Trophoblast cell (in vitro differentiated cells and primary cell): Measurements from ENCODE around the gene ACACA.
A peak's percentile ranks its signal among the peaks of the same experiment; 100 is the strongest.

Experiments used
- DNase-seq, 2 donors: peaks; one replicate each; pipeline ENCODE4 v3.0.0-alpha.2; 2016
- H2AFZ ChIP-seq: 2 replicates; pipeline ENCODE4 v1.6.1; 2013; ENCODE audit warnings: low read length, moderate library complexity, mild to moderate bottlenecking; ENCODE audit not compliant: insufficient read depth, poor library complexity
- H2AK5ac ChIP-seq: 2 replicates; pipeline ENCODE4 v1.6.1; 2013; ENCODE audit warnings: mild to moderate bottlenecking, low read length
- H2BK120ac ChIP-seq: 2 replicates; pipeline ENCODE4 v1.6.1; 2013; ENCODE audit warnings: low read length, mild to moderate bottlenecking, moderate library complexity; ENCODE audit not compliant: insufficient read depth, poor library complexity
- H2BK12ac ChIP-seq: 2 replicates; pipeline ENCODE4 v1.6.1; 2013; ENCODE audit warnings: mild to moderate bottlenecking, low read length, moderate library complexity
- H2BK5ac ChIP-seq: 2 replicates; pipeline ENCODE4 v1.6.1; 2013; ENCODE audit warnings: low read length, low read depth, moderate library complexity, mild to moderate bottlenecking; ENCODE audit not compliant: poor library complexity
- H3K14ac ChIP-seq: 2 replicates; pipeline ENCODE4 v1.6.1; 2013; ENCODE audit warnings: mild to moderate bottlenecking, low read length
- H3K18ac ChIP-seq: 2 replicates; pipeline ENCODE4 v1.6.1; 2013; ENCODE audit warnings: mild to moderate bottlenecking, low read length
- H3K23ac ChIP-seq: 2 replicates; pipeline ENCODE4 v1.6.1; 2013; ENCODE audit warnings: low read length
- H3K27ac ChIP-seq: 2 replicates; pipeline ENCODE4 v1.5.1; 2013; ENCODE audit warnings: low read depth, mild to moderate bottlenecking, inconsistent platforms, low read length, moderate library complexity
- H3K27me3 ChIP-seq: 2 replicates; pipeline ENCODE4 v1.6.1; 2013; ENCODE audit warnings: inconsistent platforms, mild to moderate bottlenecking, low read length, moderate library complexity; ENCODE audit not compliant: insufficient read depth
- H3K36me3 ChIP-seq, 2 experiments: 1 replicate in 1 of 2; 2 replicates in 1 of 2; pipeline ENCODE4 v1.6.1; 2013; ENCODE audit warnings: low read length in 2 of 2, mild to moderate bottlenecking in 2 of 2, moderate library complexity in 1 of 2; ENCODE audit not compliant: insufficient read depth in 2 of 2, control insufficient read depth in 1 of 2
- H3K4ac ChIP-seq: 2 replicates; pipeline ENCODE4 v1.6.1; 2013; ENCODE audit warnings: low read depth, mild to moderate bottlenecking, low read length, moderate library complexity
- H3K4me1 ChIP-seq, 2 experiments: 1 replicate in 1 of 2; 2 replicates in 1 of 2; pipeline ENCODE4 v1.6.1; 2013; ENCODE audit warnings: low read length in 2 of 2, mild to moderate bottlenecking in 2 of 2, moderate library complexity in 1 of 2; ENCODE audit not compliant: insufficient read depth in 2 of 2, control insufficient read depth in 1 of 2
- H3K4me2 ChIP-seq: 2 replicates; pipeline ENCODE4 v1.6.1; 2013; ENCODE audit warnings: inconsistent platforms, mild to moderate bottlenecking, low read length, moderate library complexity
- H3K4me3 ChIP-seq: 2 replicates; pipeline ENCODE4 v1.5.1; 2013; ENCODE audit warnings: mild to moderate bottlenecking, low read depth, low read length, inconsistent platforms
- H3K79me1 ChIP-seq: one replicate; pipeline ENCODE4 v1.6.1; 2013; ENCODE audit warnings: low read length
- H3K79me2 ChIP-seq: 2 replicates; pipeline ENCODE4 v1.6.1; 2013; ENCODE audit warnings: low read length, mild to moderate bottlenecking; ENCODE audit not compliant: control insufficient read depth, insufficient read depth, poor library complexity
- H3K9ac ChIP-seq: 2 replicates; pipeline ENCODE4 v1.6.1; 2013; ENCODE audit warnings: mild to moderate bottlenecking, low read length
- H3K9me3 ChIP-seq: 2 replicates; pipeline ENCODE4 v1.6.1; 2013; ENCODE audit warnings: low read depth, mild to moderate bottlenecking, control low read depth, inconsistent platforms, low read length; ENCODE audit not compliant: insufficient read depth
- H4K12ac ChIP-seq: 2 replicates; pipeline ENCODE4 v1.6.1; 2013; ENCODE audit warnings: low read depth, mild to moderate bottlenecking, low read length, moderate library complexity
- H4K8ac ChIP-seq: 2 replicates; pipeline ENCODE4 v1.6.1; 2013; ENCODE audit warnings: low read depth, mild to moderate bottlenecking, low read length, moderate library complexity
- H4K91ac ChIP-seq: one replicate; pipeline ENCODE4 v1.6.1; 2013; ENCODE audit warnings: low read depth, mild to moderate bottlenecking, low read length, moderate library complexity
- WGBS: extraction: QIAGEN DNeasy Blood & Tissue Kit; methylation state at CpG from one replicate; pipeline ENCODE4 v1.1.7; 2013; ENCODE audit warnings: missing lambda C conversion rate; ENCODE audit not compliant: insufficient read length, insufficient coverage; ENCODE audit errors: extremely low coverage; 5-methylcytosine and 5-hydroxymethylcytosine counted together

Gene ACACA

GRCh38 chr17:37182786-37183465 lies 223.7 kb downstream of the ACACA start:
- Histone ChIP-seq H3K27ac (no peak overlapping the region), H3K9ac (no peak overlapping the region), H4K91ac (no peak overlapping the region), H3K23ac (no peak overlapping the region), H3K79me2 (no peaks in the 10 kb centered on the region), H4K8ac (no peak overlapping the region), H3K4me2 (no peak overlapping the region), H3K36me3 (peaks cover 3 to 7% of the 10 kb centered on the region in 2 experiments), H3K9me3 (no peaks in the 10 kb centered on the region), H3K14ac (no peak overlapping the region), H3K4me3 (no peak overlapping the region), H3K4ac (no peak overlapping the region), H3K4me1 (no peaks in the 10 kb centered on the region), H2BK5ac (no peak overlapping the region), H2BK12ac (no peak overlapping the region), H3K27me3 (no peaks in the 10 kb centered on the region), H2AK5ac (no peak overlapping the region), H3K18ac (no peak overlapping the region), H4K12ac (no peak overlapping the region), H2BK120ac (no peak overlapping the region), H3K79me1 (no peaks in the 10 kb centered on the region), H2AFZ (no peak overlapping the region)
- DNase-seq, result no peak
- WGBS, result no CpG with 5 or more reads among the region's 6 CpGs

- Histone ChIP-seq H3K18ac (no peak overlapping the region), H3K4ac (no peak overlapping the region), H3K4me1 (no peaks in the 10 kb centered on the region), H2AK5ac (no peak overlapping the region), H3K14ac (no peak overlapping the region), H3K4me2 (no peak overlapping the region), H3K9me3 (no peaks in the 10 kb centered on the region), H3K79me1 (no peaks in the 10 kb centered on the region), H3K79me2 (no peaks in the 10 kb centered on the region), H2AFZ (no peak overlapping the region), H3K27me3 (no peaks in the 10 kb centered on the region), H3K23ac (no peak overlapping the region), H3K27ac (no peak overlapping the region), H2BK5ac (no peak overlapping the region), H3K4me3 (no peak overlapping the region), H4K91ac (no peak overlapping the region), H4K8ac (no peak overlapping the region), H3K36me3 (peaks cover 3 to 13% of the 10 kb centered on the region in 2 experiments), H2BK12ac (no peak overlapping the region), H4K12ac (no peak overlapping the region), H2BK120ac (no peak overlapping the region), H3K9ac (no peak overlapping the region)
- no peak for DNase-seq
- no CpG with 5 or more reads among the region's 1 CpG for WGBS
These were observed 226.3 kb downstream of the ACACA start for GRCh38 chr17:37180376-37180775.

- Histone ChIP-seq H3K4me1 (no peaks in the 10 kb centered on the region), H3K23ac (no peak overlapping the region), H3K4me3 (no peak overlapping the region), H3K9me3 (no peaks in the 10 kb centered on the region), H2BK12ac (no peak overlapping the region), H3K79me2 (no peaks in the 10 kb centered on the region), H3K9ac (no peak overlapping the region), H3K27me3 (no peaks in the 10 kb centered on the region), H2AFZ (no peak overlapping the region), H3K18ac (no peak overlapping the region), H3K4me2 (no peak overlapping the region), H2BK120ac (no peak overlapping the region), H2AK5ac (no peak overlapping the region), H3K4ac (no peak overlapping the region), H3K79me1 (no peaks in the 10 kb centered on the region), H4K91ac (no peak overlapping the region), H4K8ac (no peak overlapping the region), H3K14ac (no peak overlapping the region), H3K27ac (no peak overlapping the region), H4K12ac (no peak overlapping the region), H2BK5ac (no peak overlapping the region), H3K36me3 (peaks cover 3 to 13% of the 10 kb centered on the region in 2 experiments)
- DNase-seq, result peak in 1 of 2 donors; percentile 15
- WGBS, result no CpG with 5 or more reads among the region's 1 CpG
These were observed 226.7 kb downstream of the ACACA start for GRCh38 chr17:37179893-37180292.

- no peak overlapping the region for H3K14ac ChIP-seq
- no peak overlapping the region for H3K27ac ChIP-seq
- no CpG with 5 or more reads among the region's 5 CpGs for WGBS
- H3K36me3 ChIP-seq, result peaks cover 3 to 13% of the 10 kb centered on the region in 2 experiments
- no peak overlapping the region for H3K23ac ChIP-seq
- H2BK120ac ChIP-seq, result no peak overlapping the region
- H2BK12ac ChIP-seq, result no peak overlapping the region
- H3K4me3 ChIP-seq, result no peak overlapping the region
- H3K79me2 ChIP-seq, result no peaks in the 10 kb centered on the region
- H2AFZ ChIP-seq, result no peak overlapping the region
- H3K4ac ChIP-seq, result no peak overlapping the region
- H3K9ac ChIP-seq, result no peak overlapping the region
- no peak for DNase-seq
- no peaks in the 10 kb centered on the region for H3K79me1 ChIP-seq
- H3K4me1 ChIP-seq, result no peaks in the 10 kb centered on the region
- no peak overlapping the region for H4K91ac ChIP-seq
- no peaks in the 10 kb centered on the region for H3K9me3 ChIP-seq
- H2BK5ac ChIP-seq, result no peak overlapping the region
- no peak overlapping the region for H4K12ac ChIP-seq
- no peak overlapping the region for H4K8ac ChIP-seq
- H3K27me3 ChIP-seq, result no peaks in the 10 kb centered on the region
- no peak overlapping the region for H3K4me2 ChIP-seq
- no peak overlapping the region for H2AK5ac ChIP-seq
- H3K18ac ChIP-seq, result no peak overlapping the region
These were observed 229.3 kb downstream of the ACACA start for GRCh38 chr17:37177254-37177870.
